Cardiac ventricle fibroblast (primary cell): Measurements from ENCODE around the gene NLRP7. TPM values are rescaled to one million over a fixed set of nuclear protein-coding genes. Genes with fewer than 3 reads are reported as not detected.

Experiments used
- total RNA-seq: library from RNA; depleted of rRNA; stranded (reverse); fragments of >200 nt; gene quantifications from 2 replicates; pipeline ENCODE4 v1.2.3, GENCODE V29; 2015

Gene NLRP7
- not detected in 2 replicates for total RNA-seq

GRCh38 chr19:54947381-54947780 lies at the start of gene NLRP7:
TSS of gene NLRP7 (minus strand) at chr19:54947530.

GRCh38 chr19:54905803-54906511 lies 41.4 kb downstream of the NLRP7 start, which contains the start of gene NCR1:
TSS of gene NCR1 (plus strand) at chr19:54906148. CDS start at chr19:54906188, 40 bp downstream.

GRCh38 chr19:54873990-54874389 lies 73.3 kb downstream of the NLRP7 start, which contains the start of gene FCAR:
TSS of gene FCAR (plus strand) at chr19:54874235. CDS start at chr19:54874290, 55 bp downstream.

Other genes starting within 250 kb of the NLRP7 start
- gene KIR3DL3, start 223.1 kb downstream of the NLRP7 start, total RNA-seq, result not detected in 2 replicates
- not detected in 2 replicates for gene KIR2DL3, start 209.0 kb downstream of the NLRP7 start, total RNA-seq
- gene KIR2DL1, start 177.7 kb downstream of the NLRP7 start, total RNA-seq, result not detected in 2 replicates
- gene KIR2DL4, start 143.9 kb downstream of the NLRP7 start, total RNA-seq, result not detected in 2 replicates
- not detected in 2 replicates for gene KIR3DL1, start 131.1 kb downstream of the NLRP7 start, total RNA-seq
- gene KIR2DS4, start 114.9 kb downstream of the NLRP7 start, total RNA-seq, result not detected in 2 replicates
- gene KIR3DL2, start 97.1 kb downstream of the NLRP7 start, total RNA-seq, result not detected in 2 replicates
- gene FCAR, start 73.3 kb downstream of the NLRP7 start, total RNA-seq, result not detected in 2 replicates
- gene NCR1, start 41.4 kb downstream of the NLRP7 start, total RNA-seq, result not detected in 2 replicates
- not detected in 2 replicates for gene NLRP2, start 18.8 kb upstream of the NLRP7 start, total RNA-seq
- gene GP6, start 90.7 kb upstream of the NLRP7 start, total RNA-seq, result not detected in 2 replicates
- gene RDH13, start 115.6 kb upstream of the NLRP7 start, total RNA-seq, result 6.9 and 8.1 TPM in 2 replicates
- gene EPS8L1, start 128.3 kb upstream of the NLRP7 start, total RNA-seq, result 0.34 and 1.2 TPM in 2 replicates
- gene PPP1R12C, start 170.1 kb upstream of the NLRP7 start, total RNA-seq, result 52.8 and 53.7 TPM in 2 replicates
- gene TNNT1, start 201.7 kb upstream of the NLRP7 start, total RNA-seq, result not detected in 2 replicates
- gene TNNI3, start 210.2 kb upstream of the NLRP7 start, total RNA-seq, result not detected in 2 replicates
- gene DNAAF3, start 219.1 kb upstream of the NLRP7 start, total RNA-seq, result 0.34 TPM in 1 of 2 replicates, not detected in the other
- gene SYT5, start 232.8 kb upstream of the NLRP7 start, total RNA-seq, result 0.25 TPM in 1 of 2 replicates, not detected in the other